ENCODE results near the gene PPCDC. TPM values are rescaled to one million over a fixed set of nuclear protein-coding genes. Genes with fewer than 3 reads are reported as not detected.
A peak's percentile ranks its signal among the peaks of the same experiment; 100 is the strongest.
"Not testable (repeated sequence)": the region's sequence is repeated elsewhere in the genome, so short reads cannot be mapped to it uniquely, and the experiment has no call there.

PPCDC gene
- polyA plus RNA-seq, 3 donors, result 14.2 to 33.7 (median 18.7) TPM

GRCh38 chr15:75091814-75092213 lies 68.4 kb downstream of the PPCDC start:
- TF ChIP-seq CTCF (IDR thresholded peaks at IDR 0.05), result no peak
- Histone ChIP-seq H4K20me1 (ENCODE audit: insufficient read depth, low read length) (no peaks in the 10 kb centered on the region), H3K36me3 (replicated peaks in 1 of 2; ENCODE audit: control insufficient read depth in 1 of 2, insufficient read depth in 2 of 2, low read length in 2 of 2) (no peaks in the 10 kb centered on the region), H3K79me2 (ENCODE audit: insufficient read depth, low read length) (no peaks in the 10 kb centered on the region), H3K4me2 (replicated peaks; ENCODE audit: extremely low read depth, low read length, poor library complexity, severe bottlenecking) (no peak overlapping the region), H3K4me3 (replicated peaks in 1 of 3; ENCODE audit: low read depth in 2 of 3, low read length in 3 of 3) (no peak overlapping the region), H3K27ac (ENCODE audit: low read depth in 1 of 2, low read length in 2 of 2) (no peak overlapping the region), H2AFZ (ENCODE audit: insufficient read depth, low read depth, low read length, poor library complexity, severe bottlenecking) (no peak overlapping the region), H3K9ac (ENCODE audit: insufficient read depth, low read length, poor library complexity, severe bottlenecking) (no peak overlapping the region), H3K9me3 (replicated peaks in 1 of 2; ENCODE audit: control insufficient read depth in 1 of 2, insufficient read depth in 1 of 2, low read length in 2 of 2) (no peaks in the 10 kb centered on the region), H3K4me1 (ENCODE audit: control insufficient read depth in 1 of 2, insufficient read depth in 2 of 2, low read length in 2 of 2) (peaks cover 15 to 16% of the 10 kb centered on the region in 2 donors), H3K27me3 (ENCODE audit: control insufficient read depth in 2 of 2, insufficient read depth in 2 of 2, low read length in 2 of 2) (no peaks in the 10 kb centered on the region)
- H3K27ac Mint-ChIP-seq, result peak overlapping the region in 2 of 7 donors; percentile 25 to 74
- intact Hi-C loops (cut with micrococcal nuclease), result no loop called here
- peak in 2 of 3 donors; percentile 59 to 82 for DNase-seq
- peaks cover 0 to 6% (median 0%) of the 10 kb centered on the region in 3 donors for H3K27me3 Mint-ChIP-seq (ENCODE audit: low read depth in 3 of 3)
- H3K36me3 Mint-ChIP-seq, result peaks cover 2 to 3% of the 10 kb centered on the region in 2 donors
- no peak overlapping the region for H3K4me3 Mint-ChIP-seq
- peaks cover 17% of the 10 kb centered on the region for H3K4me1 Mint-ChIP-seq
- H3K9me3 Mint-ChIP-seq, result peaks cover 0 to 5% (median under 1%) of the 10 kb centered on the region in 7 donors

GRCh38 chr15:75094961-75095478 lies 71.6 kb downstream of the PPCDC start:
- intact Hi-C loops (cut with micrococcal nuclease); H4K20me1 ChIP-seq (ENCODE audit: insufficient read depth, low read length); H3K4me3 ChIP-seq (replicated peaks in 1 of 3; ENCODE audit: low read depth in 2 of 3, low read length in 3 of 3); H3K27ac ChIP-seq (ENCODE audit: low read depth in 1 of 2, low read length in 2 of 2); H3K4me3 Mint-ChIP-seq; H3K36me3 ChIP-seq (replicated peaks in 1 of 2; ENCODE audit: control insufficient read depth in 1 of 2, insufficient read depth in 2 of 2, low read length in 2 of 2); H3K9ac ChIP-seq (ENCODE audit: insufficient read depth, low read length, poor library complexity, severe bottlenecking); H3K27me3 ChIP-seq (ENCODE audit: control insufficient read depth in 2 of 2, insufficient read depth in 2 of 2, low read length in 2 of 2); H3K27me3 Mint-ChIP-seq (ENCODE audit: low read depth in 3 of 3); H3K4me2 ChIP-seq (replicated peaks; ENCODE audit: extremely low read depth, low read length, poor library complexity, severe bottlenecking); H3K36me3 Mint-ChIP-seq; DNase-seq; H3K79me2 ChIP-seq (ENCODE audit: insufficient read depth, low read length); H3K9me3 Mint-ChIP-seq; H3K9me3 ChIP-seq (replicated peaks in 1 of 2; ENCODE audit: control insufficient read depth in 1 of 2, insufficient read depth in 1 of 2, low read length in 2 of 2); H2AFZ ChIP-seq (ENCODE audit: insufficient read depth, low read depth, low read length, poor library complexity, severe bottlenecking); H3K27ac Mint-ChIP-seq: not testable (repeated sequence)
- H3K4me1 Mint-ChIP-seq, result peaks cover 21% of the 10 kb centered on the region
- H3K4me1 ChIP-seq (ENCODE audit: control insufficient read depth in 1 of 2, insufficient read depth in 2 of 2, low read length in 2 of 2), result peaks cover 15 to 24% of the 10 kb centered on the region in 2 donors
- WGBS (ENCODE audit: insufficient coverage), result no CpG with 5 or more reads among the region's 4 CpGs

Measured in CD14-positive monocyte (primary cell).